Fibroblast of skin of right quadriceps (primary cell): ENCODE measurements around the gene GRM1.

ENCODE experiments used
- DNase-seq: peaks from one replicate; pipeline ENCODE4 v3.0.0-alpha.2; 2013

Gene GRM1

DNA sequence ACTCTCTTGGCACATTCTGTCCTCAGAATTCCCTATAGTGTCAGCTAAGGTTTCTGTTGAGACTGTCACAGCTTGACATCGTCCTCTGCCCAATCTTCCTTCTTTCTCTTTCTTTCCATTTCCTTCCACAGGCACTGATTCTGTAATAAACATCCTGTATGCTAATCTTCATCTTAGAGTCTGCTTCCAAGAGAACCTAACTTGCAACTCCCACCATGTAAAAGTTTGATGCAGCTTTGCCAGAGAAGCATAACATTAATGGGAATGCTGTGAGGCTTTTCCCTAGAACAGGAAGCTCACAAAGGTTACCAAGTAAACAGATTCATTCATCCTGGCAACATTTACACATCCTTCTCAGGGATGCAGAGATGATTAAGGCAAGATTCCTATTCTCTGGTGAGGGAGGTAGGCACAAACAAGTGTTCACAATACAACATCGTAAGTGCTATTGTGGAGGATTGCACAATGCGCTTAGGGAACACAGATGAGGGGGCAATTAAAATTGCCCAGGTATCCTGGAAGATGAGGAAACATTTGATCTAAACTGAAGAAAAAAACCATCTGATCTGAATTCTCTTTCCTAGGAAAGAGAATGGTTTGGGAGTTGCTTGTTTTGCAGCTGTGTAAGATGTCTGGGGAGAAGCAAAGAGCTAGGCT lies 74.7 kb downstream of the GRM1 start:
- no peak for DNase-seq

DNA sequence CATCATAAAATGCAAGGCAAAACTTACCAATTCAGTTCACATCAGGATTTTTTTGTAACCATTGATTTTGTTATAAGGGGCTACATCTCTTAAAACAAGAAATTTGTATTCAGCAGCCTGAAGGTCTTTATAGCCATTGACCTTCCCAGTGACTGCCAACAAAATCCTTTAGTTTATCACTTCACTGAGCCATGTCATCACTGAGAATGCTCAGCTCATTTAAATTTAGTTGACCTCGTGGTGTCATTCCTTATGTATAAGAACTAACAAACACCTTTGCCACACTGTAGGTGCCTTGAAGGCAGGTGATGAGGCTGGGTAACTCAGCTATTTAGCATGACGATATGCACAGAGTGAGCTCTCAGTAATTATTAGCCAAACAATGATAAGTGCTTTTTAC lies 77.7 kb downstream of the GRM1 start:
- no peak for DNase-seq

DNA sequence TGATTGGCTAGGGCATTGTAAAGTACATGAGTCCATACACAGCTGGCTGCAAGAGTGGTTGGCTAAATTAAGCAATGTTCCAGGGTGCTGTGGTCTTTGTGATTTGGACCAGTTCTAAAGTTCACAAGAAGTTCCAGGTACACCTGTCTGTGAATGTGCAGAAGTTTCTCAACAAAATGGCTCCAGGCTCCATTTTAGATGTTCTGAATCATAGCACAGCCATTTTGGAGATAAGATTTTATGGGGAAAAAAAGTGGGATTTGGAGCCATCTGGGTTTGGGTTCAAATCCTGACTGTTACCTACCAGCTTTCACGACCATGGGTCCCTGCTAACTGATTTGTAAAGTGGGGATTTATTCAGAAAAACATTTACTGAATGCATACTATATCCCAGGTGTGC lies 82.1 kb downstream of the GRM1 start:
- no peak for DNase-seq

DNA sequence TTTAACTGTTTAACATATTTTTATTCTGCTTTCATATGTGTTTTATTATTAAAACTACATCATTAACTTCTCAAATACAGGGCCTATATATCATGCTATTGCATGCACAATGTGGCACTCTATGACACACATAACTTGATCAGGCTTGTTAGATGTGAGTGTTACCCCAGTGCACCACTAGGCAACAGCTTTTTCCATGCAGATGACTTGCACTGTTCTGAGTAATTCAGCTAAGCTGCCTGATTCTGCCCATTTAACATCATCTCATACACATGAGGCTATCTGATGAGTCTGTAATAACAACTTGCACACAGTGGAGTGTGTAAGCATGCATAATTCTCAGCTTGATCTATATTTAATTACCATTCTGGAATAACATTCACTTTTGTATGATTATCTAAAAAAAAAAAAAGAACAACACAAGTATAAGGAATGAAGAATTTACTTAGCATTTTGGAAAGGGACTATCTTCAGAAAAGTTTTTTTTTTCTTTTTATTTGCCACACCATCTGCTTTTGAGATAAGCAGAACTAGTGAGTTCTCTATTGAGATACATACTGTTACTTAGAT lies 83.1 kb downstream of the GRM1 start:
- DNase-seq = no peak

DNA sequence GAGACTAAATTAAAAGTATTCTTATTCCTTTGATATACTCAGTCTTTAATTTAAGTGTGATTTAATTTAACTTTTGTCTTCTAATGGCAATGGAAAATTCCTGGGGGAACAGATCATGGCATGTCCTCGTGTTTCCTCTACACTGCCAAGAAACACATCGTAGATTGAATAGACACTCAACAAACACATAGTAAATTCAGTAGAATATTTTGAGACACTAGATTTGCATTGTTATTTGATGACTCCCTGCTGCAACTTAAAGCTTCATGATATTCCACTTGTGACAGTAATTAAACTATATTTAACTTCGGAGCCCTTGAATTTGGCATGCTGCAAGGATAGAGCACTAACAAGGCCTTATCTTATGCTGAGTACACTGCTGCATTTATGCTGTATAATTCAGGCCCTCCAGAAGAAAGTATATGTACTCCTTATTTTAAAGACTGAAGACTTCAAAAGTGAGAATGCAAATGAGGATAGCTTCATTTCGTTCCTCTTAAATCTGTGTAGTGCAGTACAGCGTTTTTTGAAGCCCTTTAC lies 84.3 kb downstream of the GRM1 start:
- DNase-seq = no peak

DNA sequence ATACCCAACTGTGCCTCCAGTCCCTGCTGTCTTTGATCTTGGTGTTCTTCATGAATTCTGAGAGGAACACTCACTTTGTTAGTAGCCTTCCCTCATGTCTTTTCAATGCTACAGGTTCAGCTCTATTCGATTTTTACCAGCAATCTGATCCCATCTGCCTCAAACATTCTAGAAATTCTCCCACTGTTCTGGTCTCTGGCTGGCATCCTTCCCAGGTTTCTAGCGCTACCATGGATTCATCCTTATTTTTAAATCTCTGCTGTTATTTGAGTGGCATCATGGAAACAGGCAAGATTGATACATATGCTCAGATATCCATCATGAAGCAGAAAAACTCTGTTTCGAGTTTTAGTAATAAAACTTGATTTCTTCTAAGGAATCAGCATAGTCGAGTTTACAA lies 94.8 kb downstream of the GRM1 start:
- DNase-seq = no peak

DNA sequence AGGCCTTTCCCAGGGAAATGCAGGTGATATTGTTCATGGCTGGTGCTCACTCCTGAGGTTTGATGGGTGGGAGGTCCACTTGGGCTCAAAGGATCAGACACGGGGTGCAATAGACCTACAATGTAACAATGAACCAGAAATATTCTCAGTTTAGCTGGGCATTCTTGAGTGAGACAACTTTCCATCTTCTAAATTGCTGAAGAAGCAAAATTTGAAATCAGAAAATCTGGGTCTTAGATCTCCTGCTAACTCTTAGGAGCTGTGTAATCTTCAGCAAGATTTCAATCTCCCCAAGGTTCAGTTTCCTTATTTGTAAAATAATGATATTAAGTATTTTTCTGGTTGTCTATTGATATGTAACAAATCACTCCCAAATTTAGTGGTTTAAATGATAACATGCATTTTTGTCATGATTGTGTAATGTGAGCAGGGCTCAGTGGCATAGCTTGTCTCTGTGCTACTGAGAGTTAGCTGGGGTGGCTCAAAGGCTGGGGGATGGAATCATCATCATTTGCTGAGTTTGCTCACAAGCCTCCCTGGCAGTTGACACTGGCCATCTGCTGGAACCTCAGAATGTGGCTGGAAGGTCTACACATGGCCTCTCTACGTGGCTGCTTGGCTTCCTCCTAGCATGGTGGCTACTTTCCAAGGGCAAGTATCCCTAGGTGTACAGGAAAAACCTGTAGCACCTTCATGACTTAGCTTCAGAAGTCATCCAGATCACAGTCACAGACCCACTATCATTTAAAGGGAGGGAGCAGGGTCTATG lies 98.8 kb downstream of the GRM1 start:
- no peak for DNase-seq

DNA sequence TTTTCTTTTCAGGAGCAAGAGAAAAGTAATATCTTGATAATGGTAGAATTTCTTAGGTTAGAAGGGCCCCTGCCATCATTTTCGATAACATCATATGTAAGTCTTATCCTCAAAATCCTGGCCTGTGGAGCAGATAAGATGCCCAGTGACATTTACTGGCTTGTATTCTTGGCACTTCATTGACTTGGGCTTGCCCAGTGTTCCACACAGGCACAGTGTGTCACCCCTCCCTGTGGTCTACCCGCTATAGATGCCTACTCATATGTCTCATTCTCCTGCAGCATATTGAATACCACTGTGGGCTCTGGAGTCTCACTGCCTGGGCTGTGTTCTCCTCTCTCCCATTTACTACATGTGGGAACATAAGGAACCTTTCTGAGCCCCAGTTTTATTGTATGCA lies 105.0 kb downstream of the GRM1 start:
- no peak for DNase-seq

DNA sequence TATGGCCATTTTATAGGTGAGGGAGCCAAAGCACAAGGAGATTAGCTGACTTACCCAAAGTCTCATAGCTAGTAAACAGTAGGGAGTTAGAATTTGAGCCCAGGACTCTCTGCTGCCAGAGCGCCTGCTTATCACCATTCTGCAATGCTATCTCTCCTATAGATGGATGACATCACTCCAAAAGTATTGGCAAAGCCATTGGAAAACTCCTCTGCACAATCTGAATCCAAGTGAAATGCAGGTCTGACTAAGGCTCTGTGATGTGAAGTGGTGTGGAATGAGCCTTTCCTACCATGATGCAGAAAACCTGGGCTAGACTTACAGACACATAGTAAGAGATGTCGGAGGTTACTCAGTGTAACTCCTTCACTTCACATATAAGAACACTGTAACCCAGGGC lies 106.3 kb downstream of the GRM1 start:
- DNase-seq = no peak

DNA sequence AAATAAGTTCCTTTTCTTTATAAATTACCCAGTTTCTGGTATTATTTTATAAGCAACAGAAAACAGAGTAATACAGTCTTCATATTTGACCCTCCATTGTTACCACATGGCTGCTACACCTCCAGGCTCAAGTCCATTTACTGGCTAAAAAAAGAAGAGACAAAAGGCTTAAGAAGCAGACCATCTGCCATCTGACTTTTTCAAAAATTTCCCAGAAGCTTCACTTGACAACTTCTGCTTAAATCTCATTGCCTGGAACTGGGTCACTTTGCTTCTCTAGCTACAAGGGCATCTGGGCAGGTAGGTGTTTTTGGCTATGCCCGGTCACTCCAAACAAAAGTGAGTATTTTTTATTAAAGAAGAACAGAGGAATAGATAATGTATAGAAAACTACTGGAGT lies 118.0 kb downstream of the GRM1 start:
- no peak for DNase-seq

DNA sequence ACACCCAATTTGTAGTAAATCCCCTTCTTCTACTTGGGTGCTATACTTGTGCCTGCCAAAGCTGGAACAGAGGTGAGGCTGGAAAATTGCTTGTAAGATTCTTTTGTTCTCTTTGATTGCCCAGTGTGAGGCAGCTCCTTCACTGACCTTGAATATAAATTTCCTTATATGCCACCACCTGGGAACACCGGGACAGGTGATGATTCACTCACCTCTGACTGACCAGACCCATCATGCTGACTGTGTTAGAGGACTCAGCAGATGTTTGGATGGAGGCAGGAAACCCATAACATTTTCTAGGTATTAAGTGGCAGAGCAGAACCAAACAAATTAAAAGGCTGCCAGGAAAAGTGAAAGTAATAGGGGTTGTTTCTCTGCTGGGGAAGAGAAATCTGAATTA lies 120.9 kb downstream of the GRM1 start:
- DNase-seq = no peak

DNA sequence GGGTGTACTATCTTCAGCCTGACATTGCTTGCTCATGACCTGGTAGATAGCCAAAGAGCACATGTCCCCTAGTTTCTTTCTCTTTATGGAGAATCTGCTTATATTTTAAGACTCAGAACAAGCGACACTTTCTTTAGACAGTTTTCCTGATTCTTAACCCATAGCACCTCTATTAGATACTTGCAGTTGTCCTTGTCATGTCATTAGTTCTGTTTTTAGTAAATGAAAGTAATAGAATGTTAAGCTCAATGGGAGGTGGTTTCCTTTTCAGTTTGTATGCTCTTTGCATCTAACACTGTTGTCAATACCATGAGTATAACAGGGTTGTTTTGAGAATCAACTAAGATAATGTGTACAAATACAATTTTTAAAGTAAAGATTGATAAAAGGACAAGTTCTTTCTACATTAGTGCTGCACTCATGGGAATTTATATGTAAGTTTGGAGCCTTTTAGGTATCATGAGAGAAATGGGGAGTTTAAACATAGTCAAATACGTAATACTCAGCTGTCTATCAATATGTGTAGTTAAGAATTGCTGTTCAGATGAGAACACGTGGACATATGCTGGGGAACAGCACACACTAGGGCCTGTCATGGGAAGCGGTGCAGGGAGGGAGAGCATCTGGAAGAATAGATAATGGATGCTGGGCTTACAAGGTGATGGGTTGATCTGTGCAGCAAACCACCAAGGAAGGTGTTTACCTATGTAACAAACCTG lies 124.3 kb downstream of the GRM1 start:
- no peak for DNase-seq

DNA sequence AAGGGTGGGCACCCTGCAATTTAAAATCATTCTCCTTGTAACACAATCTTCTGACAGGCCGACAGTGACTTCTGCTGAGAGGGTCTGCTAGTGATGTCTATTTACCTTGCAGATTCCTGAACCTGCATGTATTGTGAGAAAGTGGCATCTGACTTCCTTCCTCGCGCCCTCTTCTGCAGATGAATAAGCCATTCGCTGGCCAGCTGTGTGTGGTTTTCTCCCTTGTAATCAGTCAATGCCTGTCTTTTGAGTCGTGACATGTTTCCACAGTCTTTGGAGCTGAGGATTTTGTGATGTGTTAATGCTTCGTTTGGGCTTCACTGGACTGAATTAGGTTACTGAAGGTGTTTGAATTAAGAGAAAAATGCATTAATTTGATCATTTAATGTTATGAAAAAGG lies 125.3 kb downstream of the GRM1 start:
- DNase-seq = no peak

DNA sequence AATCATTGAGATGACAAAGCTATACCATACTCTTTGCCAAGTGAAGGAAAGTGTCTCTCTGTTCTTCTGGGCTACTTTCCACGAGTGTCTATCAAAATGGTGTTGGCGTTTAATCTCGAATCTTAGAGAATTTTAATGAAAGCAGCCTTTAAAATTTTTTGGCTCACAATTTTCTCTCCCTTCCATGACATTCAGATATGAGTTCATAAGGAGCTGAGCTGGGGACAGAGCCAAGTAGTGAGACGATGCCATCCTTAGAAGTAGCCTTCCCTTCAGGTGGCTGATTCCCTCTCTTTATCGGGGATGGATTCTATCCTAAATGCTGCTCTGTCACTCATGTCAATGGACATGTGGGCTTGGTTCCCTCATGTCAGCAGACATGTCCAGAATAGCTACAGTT lies 132.8 kb downstream of the GRM1 start:
- DNase-seq = no peak

DNA sequence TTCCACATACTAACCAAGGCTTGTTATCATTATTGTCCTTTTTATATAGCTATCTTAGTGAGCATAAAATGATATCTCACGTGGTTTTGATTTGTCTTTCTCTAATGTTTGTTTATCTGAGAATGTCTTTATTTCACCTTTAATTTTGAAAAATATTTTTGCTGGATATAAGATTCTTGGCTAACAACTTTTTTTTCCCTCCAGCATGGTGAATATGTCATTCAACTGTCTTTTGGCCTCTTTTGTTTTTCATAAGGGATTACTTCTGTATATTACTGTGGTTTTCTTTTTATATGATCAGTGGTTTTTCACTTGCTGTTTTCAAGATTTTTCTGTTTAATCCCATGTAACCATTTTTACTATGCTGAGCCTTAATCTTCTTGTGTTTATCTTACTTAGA lies 141.0 kb downstream of the GRM1 start:
- DNase-seq = no peak

DNA sequence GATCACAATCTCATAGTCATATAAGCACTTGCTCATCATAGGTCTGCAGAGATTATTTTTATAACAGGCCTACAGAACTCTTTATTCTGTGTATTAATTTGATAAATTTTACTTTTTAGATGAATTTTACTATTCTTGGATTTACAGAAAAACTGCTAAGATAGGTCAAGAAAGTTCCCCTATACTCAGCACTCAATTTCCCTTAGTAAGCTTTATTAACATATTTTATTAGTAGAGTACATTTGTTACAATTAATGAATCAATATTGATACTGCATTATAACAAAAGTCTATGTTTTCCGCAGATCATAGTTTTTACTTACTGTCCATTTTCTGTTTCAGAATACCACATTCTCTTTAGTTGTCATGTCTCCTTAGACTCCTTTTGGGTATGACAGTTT lies 148.9 kb downstream of the GRM1 start:
- DNase-seq = no peak

DNA sequence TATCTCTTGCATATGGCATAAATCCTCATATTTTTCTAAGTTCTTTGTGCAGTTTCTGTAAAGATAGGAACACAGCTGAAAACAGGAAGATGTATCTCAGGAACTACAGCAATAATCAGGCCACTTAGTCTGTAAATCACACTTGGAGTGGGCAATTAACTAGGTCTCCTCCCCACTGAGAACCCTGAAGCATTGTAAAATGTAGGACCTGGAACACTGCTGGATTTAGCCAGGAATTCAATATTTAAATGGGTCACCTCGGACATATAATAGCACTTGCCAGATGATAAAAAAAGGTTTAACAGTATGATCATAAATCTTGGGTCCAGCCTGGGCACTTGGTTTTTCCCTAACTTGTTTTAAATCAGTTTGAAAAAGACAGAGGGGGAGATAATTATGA lies 155.0 kb downstream of the GRM1 start:
- DNase-seq = no peak

DNA sequence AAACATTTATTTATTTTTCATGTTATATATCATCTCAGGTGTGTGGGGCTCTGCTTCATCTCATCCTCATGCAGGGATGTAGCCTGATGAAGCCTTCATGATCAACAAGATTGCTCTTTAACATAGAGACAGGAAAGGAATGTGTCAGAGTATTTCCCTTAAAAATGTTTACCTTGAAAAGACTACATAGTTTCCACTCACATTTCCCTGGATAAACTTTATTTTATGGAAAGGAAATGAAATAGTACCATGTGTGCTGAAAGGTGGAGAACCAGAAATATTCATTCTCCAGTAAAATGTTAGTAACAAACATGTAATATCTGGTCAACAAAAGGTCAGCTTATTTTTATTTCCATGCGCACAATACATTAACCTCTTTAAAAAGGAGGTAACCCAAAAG lies 155.8 kb downstream of the GRM1 start:
- DNase-seq = no peak

DNA sequence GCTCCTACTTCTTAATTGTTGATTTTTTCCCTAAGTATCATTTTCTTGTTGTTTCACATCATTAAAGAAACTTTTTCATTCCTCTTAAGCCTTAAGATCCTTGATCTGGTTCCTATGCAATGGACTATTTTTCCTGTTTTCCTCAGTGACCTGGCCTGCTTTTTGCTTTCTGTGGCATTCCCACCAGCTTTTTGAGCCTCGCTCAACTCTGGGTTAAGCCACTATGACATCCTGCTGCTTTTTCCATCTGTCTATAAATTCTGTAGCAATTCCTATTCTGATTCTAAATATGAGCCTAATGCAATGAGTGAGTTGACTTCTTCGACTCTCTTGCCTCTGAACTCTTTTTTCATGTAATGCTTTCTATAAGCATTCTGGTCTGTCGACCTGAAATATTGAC lies 160.3 kb downstream of the GRM1 start:
- no peak for DNase-seq

DNA sequence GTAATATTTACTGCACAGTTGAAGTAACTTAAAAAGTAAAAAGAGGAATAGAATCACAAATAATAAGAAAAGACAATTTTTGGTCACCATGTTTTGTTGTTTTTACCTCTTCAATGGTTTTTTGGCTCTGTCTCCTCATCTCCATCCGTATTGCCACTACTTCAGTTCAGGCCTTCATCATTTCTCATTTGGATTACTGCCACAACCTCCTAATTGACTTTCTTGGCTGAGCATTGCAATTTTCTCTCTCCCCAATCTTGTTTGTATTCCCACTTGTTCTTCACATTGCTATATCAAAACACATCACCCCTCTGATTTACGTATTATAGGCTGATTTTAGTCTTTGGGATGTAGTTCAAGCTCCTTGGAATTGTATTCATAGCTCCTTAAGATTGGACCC lies 161.7 kb downstream of the GRM1 start:
- no peak for DNase-seq

DNA sequence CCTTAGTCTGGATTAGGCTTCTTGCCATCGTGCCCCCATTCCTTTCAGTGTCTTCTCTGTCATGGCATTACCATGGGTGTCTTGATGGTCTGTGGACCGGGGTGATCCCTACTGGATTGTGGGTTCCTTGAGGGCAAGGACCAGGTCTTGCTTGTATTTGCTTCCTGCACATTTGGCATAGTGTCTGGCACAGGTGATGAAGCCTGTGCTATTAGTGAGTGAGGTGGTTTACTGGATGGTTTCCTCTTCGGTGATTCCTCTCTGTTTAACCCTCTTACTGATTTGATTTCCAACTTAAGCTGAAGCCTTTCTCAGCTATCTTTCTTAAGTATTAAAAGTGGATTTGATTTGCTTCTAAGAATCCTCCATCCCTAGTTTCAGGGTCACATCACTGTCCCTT lies 162.3 kb downstream of the GRM1 start:
- DNase-seq = no peak

DNA sequence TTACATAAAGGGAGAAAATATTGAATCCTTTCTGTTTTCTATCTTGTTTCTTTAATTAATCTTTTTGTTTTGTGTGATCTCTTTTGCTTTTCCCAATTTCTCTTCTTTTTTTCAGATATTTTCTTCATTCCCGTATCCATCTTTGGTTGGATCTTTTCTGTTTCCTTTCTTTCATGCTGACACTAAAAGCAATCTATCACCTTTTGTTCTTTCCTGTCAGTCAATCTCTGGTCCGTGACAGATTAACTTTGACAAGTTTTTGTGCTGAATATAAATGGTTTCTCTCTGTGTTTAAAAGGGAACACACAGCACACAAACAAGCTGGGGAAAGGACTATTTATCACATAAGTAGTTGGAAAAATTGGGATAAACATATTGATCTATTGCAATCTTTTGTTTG lies 162.8 kb downstream of the GRM1 start:
- DNase-seq = no peak

DNA sequence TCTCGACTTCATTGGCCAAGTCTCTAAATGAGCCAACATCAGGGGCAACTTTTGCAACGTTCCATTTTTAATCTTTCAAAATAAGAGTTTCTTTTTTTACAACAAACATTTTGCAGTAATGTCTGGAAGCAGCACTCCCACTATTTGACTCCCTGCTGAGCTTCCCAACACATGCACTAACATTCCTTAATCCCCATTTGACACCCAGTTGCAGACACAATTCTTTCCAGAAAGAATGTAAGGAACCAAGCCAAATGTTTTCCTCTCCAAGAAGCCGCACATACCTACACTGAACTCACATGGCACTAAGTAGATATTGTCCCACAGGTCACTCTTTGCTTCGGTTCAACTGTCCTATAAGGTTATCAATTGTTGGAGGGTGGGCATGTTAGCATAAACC lies 165.6 kb downstream of the GRM1 start:
- DNase-seq = peak; percentile 3

DNA sequence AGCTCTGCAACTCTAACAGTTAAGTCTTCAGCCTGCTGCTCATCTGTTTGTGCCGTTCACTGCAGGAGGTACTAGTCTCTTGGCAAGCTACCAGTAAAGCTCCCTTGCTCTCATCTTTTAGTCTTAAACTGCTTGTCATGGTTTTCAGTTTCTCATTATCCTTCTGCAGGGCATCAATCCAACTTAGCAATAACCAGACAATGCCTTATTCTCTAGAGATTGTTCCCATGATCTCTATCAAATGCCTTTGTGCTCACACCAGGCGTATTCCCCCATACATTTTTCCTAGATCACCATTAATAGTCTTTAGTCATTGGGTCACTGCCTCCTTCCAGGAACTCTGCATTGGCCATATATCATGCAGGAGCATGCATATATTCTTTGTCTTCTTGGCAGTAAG lies 171.3 kb downstream of the GRM1 start:
- peak; percentile 57 for DNase-seq
